Heart right ventricle (tissue), 16 donors: ENCODE results near the gene SYNGR4. TPM values are rescaled to one million over a fixed set of nuclear protein-coding genes. Genes with fewer than 3 reads are reported as not detected.

ENCODE experiments used
- ATAC-seq, 8 donors: fragments of 200-7000 bp; cut with Tn5 transposase; one replicate each; pipeline ENCODE4 v1.9.1; 2020; ENCODE audit warnings: mild to moderate bottlenecking in 8 of 8, moderate library complexity in 8 of 8, moderate number of reproducible peaks in 1 of 8
- DNase-seq, 2 donors: peaks; one replicate each; pipeline ENCODE4 v3.0.0-alpha.2; 2020
- H3K27ac ChIP-seq, 10 donors: fragments of 200-600 bp; sonication (generic) in 2 of 10; one replicate each; pipeline versions ENCODE4 v1.5.0 to v1.8.0; 2020 to 2022; ENCODE audit warnings: mild to moderate bottlenecking in 3 of 10
- H3K27me3 ChIP-seq, 7 donors: fragments of 200-600 bp; one replicate each; pipeline ENCODE4 v1.8.0; 2021 to 2022; ENCODE audit warnings: mild to moderate bottlenecking in 2 of 7
- H3K36me3 ChIP-seq, 9 donors: fragments of 200-600 bp; sonication (generic) in 1 of 9; one replicate each; pipeline versions ENCODE4 v1.5.0 to v1.8.0; 2020 to 2022; ENCODE audit warnings: mild to moderate bottlenecking in 2 of 9
- H3K4me1 ChIP-seq, 9 donors: fragments of 200-600 bp; sonication (generic) in 1 of 9; one replicate each; pipeline versions ENCODE4 v1.5.0 to v1.8.0; 2020 to 2022; ENCODE audit warnings: mild to moderate bottlenecking in 4 of 9
- H3K4me3 ChIP-seq, 10 donors: fragments of 200-600 bp; sonication (generic) in 2 of 10; one replicate each; pipeline versions ENCODE4 v1.5.0 to v1.8.0; 2020 to 2022; ENCODE audit warnings: mild to moderate bottlenecking in 7 of 10, moderate library complexity in 2 of 10
- H3K9me3 ChIP-seq, 11 donors: fragments of 200-600 bp in 10 of 11; sonication (generic) in 2 of 11; one replicate each; pipeline versions ENCODE4 v1.5.0 to v1.8.0; 2013 to 2022; ENCODE audit warnings: mild to moderate bottlenecking in 2 of 11, control low read depth in 1 of 11, moderate library complexity in 1 of 11
- WGBS, 2 donors: extraction: QIAGEN DNeasy Blood & Tissue Kit; methylation state at CpG; one replicate each; pipeline ENCODE4 v1.1.7; 2013; ENCODE audit warnings: inconsistent platforms in 1 of 2; 5-methylcytosine and 5-hydroxymethylcytosine counted together
- intact Hi-C, 10 donors: fragments of 100-400 bp; cut with DNase I; formaldehyde crosslinking; loops; one replicate each; pipeline versions ENCODE4 v1.11.1 to v1.14.2; 2022
- polyA plus RNA-seq, 2 donors: library from polyadenylated mRNA; stranded (reverse); fragments of 200-250 nt; gene quantifications; one replicate each; pipeline ENCODE4 v1.2.3, GENCODE V29; 2013
- total RNA-seq, 10 donors: library from RNA; stranded (reverse); fragmentation: NEBNext Ultra II Directional in 3 of 10; extraction: Animal tissue kit (Norgen Biotek cat#: 25700) in 3 of 10; gene quantifications; one replicate each; pipeline versions ENCODE4 v1.2.1 to v1.2.4, GENCODE V29; 2021 to 2023
- TF ChIP-seq, protein P1 (sequence below), 9 donors: fragments of 200-600 bp; sonication (generic) in 2 of 9; IDR thresholded peaks; one replicate each; pipeline versions ENCODE4 v1.5.0 to v1.8.0; 2021 to 2022; ENCODE audit warnings: antibody characterized with exemption in 9 of 9, mild to moderate bottlenecking in 5 of 9, moderate library complexity in 1 of 9
- donor health status: Arrhythmogenic right ventricular cardiomyopathy.
- donor health status: ischemic (EF 13 %, LVEDD 7.1; RV severe dilation, severe dysfunction).
- donor health status: healthy with polysubstance abuse.
- donor health status: DM: no; HTN: yes; CAD: no.
- donor health status: DM: no; HTN: no; CAD: no.
- donor health status: ischemic (EF 25% LVEDD 6.9; RV normal size, moderate dysfunction).
- donor health status: ischemic (EF 25% LVEDD 5.7; RV mildly dilated, moderate dysfunction).
- donor health status: healthy.
- donor health status: DM: yes; HTN: yes; CAD: no.
- donor health status: Ischemic cardiomyopathy.
- donor health status: ischemic (EF 35%, LVEDD 5.7; RV mildly dilated, moderate dysfunction).
- donor health status: nonischemic (EF 11% LVEDD 7.7; RV severe dilation, severe dysfunction).
- donor health status: DM: yes; HTN: yes; CAD: no.
- donor health status: PGD.
- donor health status: ischemic (EF 29% LVEDD 5.4; RV normal size, mild dysfunction).
- donor health status: nonischemic (EF 23%, LVEDD 6.1; RV moderate dilation, normal function).

The SYNGR4 gene
- total and polyA plus RNA-seq, 12 donors, result not detected

DNA sequence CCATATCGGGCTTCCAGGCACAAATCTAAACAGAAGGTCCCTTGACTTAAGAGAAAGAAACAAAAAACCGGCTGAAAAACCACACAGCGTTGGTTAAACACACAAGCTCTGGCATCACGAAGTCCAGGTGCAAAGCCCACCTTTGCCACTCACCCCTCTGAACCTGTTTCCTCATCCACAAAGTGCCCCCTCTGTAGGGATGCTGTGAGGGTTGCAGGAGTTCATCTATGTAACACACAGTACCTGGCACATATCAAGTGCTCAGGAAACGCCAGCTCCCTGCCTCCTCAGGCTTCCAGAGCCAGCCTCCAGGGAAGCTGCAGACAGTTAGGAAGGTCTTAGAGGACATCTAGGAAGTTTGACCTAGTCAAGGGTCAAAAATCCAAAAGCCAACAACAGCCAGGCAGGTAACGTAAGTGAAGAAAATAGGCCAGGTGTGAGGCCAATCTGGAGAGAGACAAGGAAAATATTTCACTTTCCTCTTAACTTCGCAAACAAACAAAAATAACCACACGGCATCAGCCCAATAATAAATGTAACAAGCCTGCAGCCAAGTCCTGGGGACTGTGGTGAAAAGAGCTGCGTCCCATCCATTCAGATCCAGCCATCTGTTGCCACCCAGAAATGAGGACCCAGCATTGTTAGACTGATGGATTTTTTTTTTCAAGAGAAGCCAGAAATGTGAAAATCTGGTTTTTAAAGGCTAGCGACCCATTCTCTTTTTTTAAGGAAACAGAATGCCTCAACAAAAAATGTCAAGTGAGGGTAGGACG, 17.2 kb downstream of the SYNGR4 start:
- ATAC-seq (no peak), DNase-seq (no peak)
- H3K4me3 ChIP-seq, result no peak overlapping the region
- no peak overlapping the region for H3K27ac ChIP-seq
- 86 to 93% methylated on average over 11 of the region's 11 CpGs for WGBS, 2 donors
- peaks cover 0 to 63% (median 44%) of the 10 kb centered on the region in 9 donors for H3K36me3 ChIP-seq
- H3K4me1 ChIP-seq, result no peaks in the 10 kb centered on the region
- no peaks in the 10 kb centered on the region for H3K9me3 ChIP-seq
- TF ChIP-seq, protein P1, sequence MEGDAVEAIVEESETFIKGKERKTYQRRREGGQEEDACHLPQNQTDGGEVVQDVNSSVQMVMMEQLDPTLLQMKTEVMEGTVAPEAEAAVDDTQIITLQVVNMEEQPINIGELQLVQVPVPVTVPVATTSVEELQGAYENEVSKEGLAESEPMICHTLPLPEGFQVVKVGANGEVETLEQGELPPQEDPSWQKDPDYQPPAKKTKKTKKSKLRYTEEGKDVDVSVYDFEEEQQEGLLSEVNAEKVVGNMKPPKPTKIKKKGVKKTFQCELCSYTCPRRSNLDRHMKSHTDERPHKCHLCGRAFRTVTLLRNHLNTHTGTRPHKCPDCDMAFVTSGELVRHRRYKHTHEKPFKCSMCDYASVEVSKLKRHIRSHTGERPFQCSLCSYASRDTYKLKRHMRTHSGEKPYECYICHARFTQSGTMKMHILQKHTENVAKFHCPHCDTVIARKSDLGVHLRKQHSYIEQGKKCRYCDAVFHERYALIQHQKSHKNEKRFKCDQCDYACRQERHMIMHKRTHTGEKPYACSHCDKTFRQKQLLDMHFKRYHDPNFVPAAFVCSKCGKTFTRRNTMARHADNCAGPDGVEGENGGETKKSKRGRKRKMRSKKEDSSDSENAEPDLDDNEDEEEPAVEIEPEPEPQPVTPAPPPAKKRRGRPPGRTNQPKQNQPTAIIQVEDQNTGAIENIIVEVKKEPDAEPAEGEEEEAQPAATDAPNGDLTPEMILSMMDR (IDR thresholded peaks at IDR 0.05), result no peak
- intact Hi-C loops, result no loop called here
- no peaks in the 10 kb centered on the region for H3K27me3 ChIP-seq

DNA sequence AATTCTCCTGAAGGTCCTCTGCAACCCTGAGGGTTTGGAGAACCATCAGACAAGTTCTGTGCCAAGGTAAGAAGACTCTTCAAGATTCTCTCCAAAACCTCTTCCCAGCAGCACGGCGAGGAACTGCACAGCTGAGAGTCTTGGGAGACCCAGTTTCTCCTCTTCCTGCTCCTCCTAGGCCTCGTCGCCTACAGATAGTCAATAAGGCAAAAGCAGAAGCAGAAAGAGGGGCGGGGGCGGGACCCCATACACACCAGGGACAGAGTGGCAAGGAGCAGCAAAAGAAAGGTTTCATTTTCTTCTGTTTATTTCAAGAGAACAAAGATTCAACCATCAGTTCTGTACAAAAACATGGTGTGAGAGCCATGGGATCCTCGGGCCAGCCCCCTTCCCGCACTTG, 18.1 kb downstream of the SYNGR4 start:
- Histone ChIP-seq H3K36me3 (peaks cover 0 to 72% (median 51%) of the 10 kb centered on the region in 9 donors), H3K4me1 (no peaks in the 10 kb centered on the region), H3K27ac (no peak overlapping the region), H3K9me3 (no peaks in the 10 kb centered on the region), H3K4me3 (no peak overlapping the region), H3K27me3 (no peaks in the 10 kb centered on the region)
- no peak for ATAC-seq
- TF ChIP-seq, protein P1 (IDR thresholded peaks at IDR 0.05), result no peak
- intact Hi-C loops, result no loop called here
- no peak for DNase-seq
- WGBS, 2 donors, result 93 to 94% methylated on average over 8 of the region's 8 CpGs

DNA sequence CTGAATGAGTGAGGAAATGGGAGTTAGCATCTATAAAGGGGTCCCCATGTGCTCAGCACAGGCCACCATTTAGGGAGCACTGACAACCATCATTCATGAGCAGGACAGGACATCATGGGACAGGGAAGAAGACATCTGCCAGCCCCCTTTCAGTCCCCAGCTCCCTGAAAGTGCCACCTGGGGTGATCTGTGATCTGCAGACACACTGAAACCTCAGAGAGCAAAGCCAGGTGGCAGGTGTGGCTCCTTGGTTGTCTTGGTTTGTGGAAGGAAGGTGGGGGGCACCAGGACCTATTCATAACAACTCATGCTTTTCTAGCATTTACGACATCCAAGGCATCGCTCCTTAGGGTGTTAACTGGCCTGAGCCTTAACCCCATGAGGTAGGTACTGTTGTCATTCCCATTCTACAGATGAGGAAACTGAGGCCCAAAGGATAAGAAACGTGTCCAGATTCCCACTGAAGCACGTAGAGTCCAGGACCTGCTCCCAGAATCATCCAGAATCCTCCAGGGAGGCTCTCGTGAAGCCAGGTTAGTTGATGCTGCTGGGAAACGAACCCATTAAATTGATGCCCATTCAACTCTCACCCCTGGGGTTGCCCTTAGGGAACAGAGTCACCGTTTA, 21.4 kb downstream of the SYNGR4 start:
- WGBS, 2 donors, result 85 to 93% methylated on average over 7 of the region's 7 CpGs
- Histone ChIP-seq H3K27me3 (no peaks in the 10 kb centered on the region), H3K27ac (no peak overlapping the region), H3K9me3 (no peaks in the 10 kb centered on the region), H3K4me3 (no peak overlapping the region), H3K4me1 (peaks cover 0 to 5% (median 0%) of the 10 kb centered on the region in 9 donors), H3K36me3 (peaks cover 0 to 90% (median 69%) of the 10 kb centered on the region in 9 donors)
- intact Hi-C loops, result no loop called here
- TF ChIP-seq, protein P1 (IDR thresholded peaks at IDR 0.05), result no peak
- ATAC-seq (no peak), DNase-seq (no peak)

GRCh38 chr19:48386981-48387380, 22.8 kb downstream of the SYNGR4 start:
- no peak for ATAC-seq
- TF ChIP-seq, protein P1 (IDR thresholded peaks at IDR 0.05), result no peak
- H3K27ac ChIP-seq, result no peak overlapping the region
- intact Hi-C loops, result no loop called here
- H3K4me1 ChIP-seq, result peaks cover 0 to 5% (median 0%) of the 10 kb centered on the region in 9 donors
- peaks cover 0 to 76% (median 61%) of the 10 kb centered on the region in 9 donors for H3K36me3 ChIP-seq
- H3K4me3 ChIP-seq, result no peak overlapping the region
- 94 to 96% methylated on average over 3 of the region's 3 CpGs for WGBS, 2 donors
- H3K9me3 ChIP-seq, result no peaks in the 10 kb centered on the region
- H3K27me3 ChIP-seq, result no peaks in the 10 kb centered on the region
- DNase-seq, result no peak
